Neuron (in vitro differentiated cells): ENCODE measurements around the gene DEXI.

ENCODE experiments used
- H2AFZ ChIP-seq: one replicate; pipeline ENCODE4 v1.6.1; 2013; ENCODE audit warnings: low read depth, mild to moderate bottlenecking, inconsistent platforms, low read length, moderate library complexity
- H3K27me3 ChIP-seq: one replicate; pipeline ENCODE4 v1.6.1; 2013; ENCODE audit warnings: low read length; ENCODE audit not compliant: insufficient read depth
- H3K36me3 ChIP-seq: one replicate; pipeline ENCODE4 v1.6.1; 2013; ENCODE audit warnings: low read length; ENCODE audit not compliant: insufficient read depth
- H3K4me1 ChIP-seq: one replicate; pipeline ENCODE4 v1.6.1; 2013; ENCODE audit warnings: low read length; ENCODE audit not compliant: insufficient read depth
- H3K4me3 ChIP-seq: 2 replicates; pipeline ENCODE4 v1.5.1; 2013; ENCODE audit warnings: mild to moderate bottlenecking, low read length, moderate library complexity
- H3K9me3 ChIP-seq: one replicate; pipeline ENCODE4 v1.6.1; 2013; ENCODE audit warnings: low read length

Gene DEXI

GRCh38 chr16:10879681-10880589 lies 62.3 kb downstream of the DEXI start:
- no peak overlapping the region for H3K4me3 ChIP-seq
- peaks cover 46% of the 10 kb centered on the region for H3K27me3 ChIP-seq
- H2AFZ ChIP-seq, result no peak overlapping the region
- no peaks in the 10 kb centered on the region for H3K9me3 ChIP-seq
- no peaks in the 10 kb centered on the region for H3K36me3 ChIP-seq
- H3K4me1 ChIP-seq, result no peaks in the 10 kb centered on the region
